ENCODE data around the gene SARDH. TPM values are rescaled to one million over a fixed set of nuclear protein-coding genes. Genes with fewer than 3 reads are reported as not detected.

The SARDH gene
- total RNA-seq, 1 donor from 2014 or later, result 0.63 TPM

- Histone ChIP-seq H3K27me3 (ENCODE audit: low read depth) (peaks cover 74% of the 10 kb centered on the region), H3K4me3 (no peak overlapping the region), H3K9me3 (replicated peaks) (peaks cover 24% of the 10 kb centered on the region), H3K4me1 (no peaks in the 10 kb centered on the region), H3K27ac (replicated peaks) (no peak overlapping the region), H3K36me3 (no peaks in the 10 kb centered on the region)
- intact Hi-C loops (cut with micrococcal nuclease), result no loop called here
- DNase-seq, result no peak
- TF ChIP-seq, protein P1, sequence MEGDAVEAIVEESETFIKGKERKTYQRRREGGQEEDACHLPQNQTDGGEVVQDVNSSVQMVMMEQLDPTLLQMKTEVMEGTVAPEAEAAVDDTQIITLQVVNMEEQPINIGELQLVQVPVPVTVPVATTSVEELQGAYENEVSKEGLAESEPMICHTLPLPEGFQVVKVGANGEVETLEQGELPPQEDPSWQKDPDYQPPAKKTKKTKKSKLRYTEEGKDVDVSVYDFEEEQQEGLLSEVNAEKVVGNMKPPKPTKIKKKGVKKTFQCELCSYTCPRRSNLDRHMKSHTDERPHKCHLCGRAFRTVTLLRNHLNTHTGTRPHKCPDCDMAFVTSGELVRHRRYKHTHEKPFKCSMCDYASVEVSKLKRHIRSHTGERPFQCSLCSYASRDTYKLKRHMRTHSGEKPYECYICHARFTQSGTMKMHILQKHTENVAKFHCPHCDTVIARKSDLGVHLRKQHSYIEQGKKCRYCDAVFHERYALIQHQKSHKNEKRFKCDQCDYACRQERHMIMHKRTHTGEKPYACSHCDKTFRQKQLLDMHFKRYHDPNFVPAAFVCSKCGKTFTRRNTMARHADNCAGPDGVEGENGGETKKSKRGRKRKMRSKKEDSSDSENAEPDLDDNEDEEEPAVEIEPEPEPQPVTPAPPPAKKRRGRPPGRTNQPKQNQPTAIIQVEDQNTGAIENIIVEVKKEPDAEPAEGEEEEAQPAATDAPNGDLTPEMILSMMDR (IDR thresholded peaks at IDR 0.05; ENCODE audit: borderline replicate concordance), result no peak
Observed at GRCh38 chr9:133622555-133622954, 115.6 kb downstream of the SARDH start.

GRCh38 chr9:133621725-133622267 lies 116.4 kb downstream of the SARDH start:
- H3K4me3 ChIP-seq, result no peak overlapping the region
- no peak for DNase-seq
- no peaks in the 10 kb centered on the region for H3K4me1 ChIP-seq
- intact Hi-C loops (cut with micrococcal nuclease), result no loop called here
- H3K9me3 ChIP-seq (replicated peaks), result peaks cover 19% of the 10 kb centered on the region
- TF ChIP-seq, protein P1 (IDR thresholded peaks at IDR 0.05; ENCODE audit: borderline replicate concordance), result no peak
- H3K27ac ChIP-seq (replicated peaks), result no peak overlapping the region
- no peaks in the 10 kb centered on the region for H3K36me3 ChIP-seq
- H3K27me3 ChIP-seq (ENCODE audit: low read depth), result peaks cover 82% of the 10 kb centered on the region

- peaks cover 92% of the 10 kb centered on the region for H3K27me3 ChIP-seq (ENCODE audit: low read depth)
- TF ChIP-seq, protein P1 (IDR thresholded peaks at IDR 0.05; ENCODE audit: borderline replicate concordance), result no peak
Observed at GRCh38 chr9:133619791-133620190, 118.4 kb downstream of the SARDH start.

GRCh38 chr9:133618726-133619125 lies 119.4 kb downstream of the SARDH start:
- DNase-seq, result no peak
- H3K27me3 ChIP-seq (ENCODE audit: low read depth), result peaks cover 99% of the 10 kb centered on the region
- no peaks in the 10 kb centered on the region for H3K4me1 ChIP-seq
- no peaks in the 10 kb centered on the region for H3K36me3 ChIP-seq
- H3K4me3 ChIP-seq, result no peak overlapping the region
- no peaks in the 10 kb centered on the region for H3K9me3 ChIP-seq (replicated peaks)
- intact Hi-C loops (cut with micrococcal nuclease), result no loop called here
- H3K27ac ChIP-seq (replicated peaks), result no peak overlapping the region
- TF ChIP-seq, protein P1 (IDR thresholded peaks at IDR 0.05; ENCODE audit: borderline replicate concordance), result no peak

More at GRCh38 chr9:133619791-133620190, 118.4 kb downstream of the SARDH start:
- Histone ChIP-seq H3K4me1 (no peaks in the 10 kb centered on the region), H3K27ac (replicated peaks) (no peak overlapping the region), H3K4me3 (no peak overlapping the region), H3K36me3 (no peaks in the 10 kb centered on the region), H3K9me3 (replicated peaks) (no peaks in the 10 kb centered on the region)
- intact Hi-C loops (cut with micrococcal nuclease), result no loop called here
- DNase-seq, result no peak

DNA sequence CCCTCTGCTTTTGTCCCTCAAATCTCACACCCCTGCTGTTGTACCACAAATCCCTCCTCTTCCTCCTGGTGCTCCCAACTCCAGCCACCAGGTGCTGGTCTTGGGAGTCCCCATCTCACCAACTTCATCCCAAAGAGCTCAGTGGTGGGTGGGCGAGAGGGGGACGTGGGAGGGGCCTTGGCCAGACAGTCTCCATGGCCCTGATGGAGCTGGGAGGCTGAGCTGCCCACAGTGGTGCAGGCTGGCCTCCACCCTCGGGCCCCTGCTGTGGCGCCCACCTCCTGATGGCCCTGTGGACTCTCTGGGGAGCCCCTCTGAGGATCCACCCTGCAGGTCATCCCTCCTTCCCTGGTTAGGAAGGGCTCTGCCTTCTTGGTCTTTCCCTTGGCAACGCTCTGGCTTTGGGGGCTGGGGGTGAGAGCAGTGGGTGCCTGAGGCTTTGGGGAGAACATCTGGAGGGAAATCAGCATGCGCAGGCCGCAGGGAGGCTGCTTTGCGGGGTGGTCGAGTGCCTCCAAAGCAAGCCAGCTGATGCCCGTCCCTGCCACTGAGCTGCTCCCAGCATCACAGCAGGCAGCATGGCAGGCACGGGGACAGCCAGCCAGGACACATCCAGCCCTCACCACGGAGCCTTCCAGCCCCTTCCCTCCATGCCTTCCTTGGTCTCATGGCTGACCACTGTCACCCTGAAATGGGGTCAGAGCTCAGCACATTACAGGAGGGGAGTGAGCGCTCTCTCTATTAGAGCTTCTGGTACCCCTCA lies 121.3 kb downstream of the SARDH start:
- TF ChIP-seq, protein P1 (IDR thresholded peaks at IDR 0.05; ENCODE audit: borderline replicate concordance), result no peak
- Histone ChIP-seq H3K27ac (replicated peaks) (no peak overlapping the region), H3K27me3 (ENCODE audit: low read depth) (peaks cover 99% of the 10 kb centered on the region), H3K4me3 (no peak overlapping the region), H3K36me3 (no peaks in the 10 kb centered on the region), H3K9me3 (replicated peaks) (no peaks in the 10 kb centered on the region), H3K4me1 (no peaks in the 10 kb centered on the region)
- no peak for DNase-seq
- intact Hi-C loops (cut with micrococcal nuclease), result no loop called here
